HEK293 (cell line): ENCODE data around the gene TPM3.

Source experiments
- HIC1 ChIP-seq: fragments of 450-650 bp; formaldehyde crosslinking; IDR thresholded peaks from 2 replicates; pipeline ENCODE4 v1.5.1; 2016; ENCODE audit warnings: missing biosample characterization, missing genetic modification characterization
- IKZF3 ChIP-seq: fragments of 450-650 bp; IDR thresholded peaks from 2 replicates; pipeline ENCODE4 v1.5.0; 2018; ENCODE audit warnings: missing biosample characterization, mild to moderate bottlenecking, missing genetic modification characterization, moderate library complexity
- MZF1 ChIP-seq: fragments of 450-650 bp; formaldehyde crosslinking; IDR thresholded peaks from 2 replicates; pipeline ENCODE4 v1.5.1; 2017; ENCODE audit warnings: missing biosample characterization, missing genetic modification characterization, borderline replicate concordance
- PRDM1 ChIP-seq: fragments of 450-650 bp; formaldehyde crosslinking; IDR thresholded peaks from 2 replicates; pipeline ENCODE4; 2016; ENCODE audit warnings: missing biosample characterization, missing genetic modification characterization
- SETDB1 ChIP-seq: IDR thresholded peaks from one replicate; pipeline ENCODE4 v1.6.1; 2017; ENCODE audit warnings: mild to moderate bottlenecking, low read length, moderate library complexity, mixed read lengths; ENCODE audit not compliant: insufficient read length
- SP2 ChIP-seq: fragments of 450-650 bp; formaldehyde crosslinking; IDR thresholded peaks from 2 replicates; pipeline ENCODE4 v1.5.1; 2016; ENCODE audit warnings: missing biosample characterization, missing genetic modification characterization
- SP3 ChIP-seq: fragments of 450-650 bp; formaldehyde crosslinking; IDR thresholded peaks from 2 replicates; pipeline ENCODE4 v1.5.1; 2016; ENCODE audit warnings: missing biosample characterization, missing genetic modification characterization
- ZBTB21 ChIP-seq: fragments of 450-650 bp; formaldehyde crosslinking; IDR thresholded peaks from 2 replicates; pipeline ENCODE4 v1.5.1; 2017; ENCODE audit warnings: missing biosample characterization, missing genetic modification characterization
- ZBTB7A ChIP-seq: fragments of 450-650 bp; formaldehyde crosslinking; IDR thresholded peaks from 2 replicates; pipeline ENCODE4 v1.5.1; 2016; ENCODE audit warnings: low read depth, missing biosample characterization, missing genetic modification characterization
- ZIC2 ChIP-seq: fragments of 450-650 bp; formaldehyde crosslinking; IDR thresholded peaks from 2 replicates; pipeline ENCODE4 v1.5.1; 2016; ENCODE audit warnings: missing biosample characterization, missing genetic modification characterization
- ZNF140 ChIP-seq: fragments of 450-650 bp; formaldehyde crosslinking; IDR thresholded peaks from 2 replicates; pipeline ENCODE4 v1.5.1; 2016; ENCODE audit warnings: missing biosample characterization, missing genetic modification characterization
- ZNF146 ChIP-seq: fragments of 450-650 bp; formaldehyde crosslinking; IDR thresholded peaks from 2 replicates; pipeline ENCODE4 v1.5.1; 2016; ENCODE audit warnings: missing biosample characterization, missing genetic modification characterization
- ZNF155 ChIP-seq: fragments of 450-650 bp; formaldehyde crosslinking; IDR thresholded peaks from 2 replicates; pipeline ENCODE4 v1.5.1; 2016; ENCODE audit warnings: missing biosample characterization, missing genetic modification characterization
- ZNF157 ChIP-seq: fragments of 450-650 bp; formaldehyde crosslinking; IDR thresholded peaks from 2 replicates; pipeline ENCODE4 v1.5.1; 2016; ENCODE audit warnings: missing biosample characterization, missing genetic modification characterization
- ZNF16 ChIP-seq: fragments of 450-650 bp; formaldehyde crosslinking; IDR thresholded peaks from 2 replicates; pipeline ENCODE4 v1.5.1; 2016; ENCODE audit warnings: low read depth, missing biosample characterization, missing genetic modification characterization
- ZNF23 ChIP-seq: fragments of 450-650 bp; formaldehyde crosslinking; IDR thresholded peaks from 2 replicates; pipeline ENCODE4 v1.5.1; 2016; ENCODE audit warnings: missing biosample characterization, missing genetic modification characterization, borderline replicate concordance
- ZNF24 ChIP-seq: fragments of 450-650 bp; formaldehyde crosslinking; IDR thresholded peaks from 2 replicates; pipeline ENCODE4 v1.5.1; 2016; ENCODE audit warnings: missing biosample characterization, missing genetic modification characterization
- ZNF302 ChIP-seq: fragments of 450-650 bp; formaldehyde crosslinking; IDR thresholded peaks from 2 replicates; pipeline ENCODE4 v1.5.1; 2016; ENCODE audit warnings: missing biosample characterization, missing genetic modification characterization, low read depth
- ZNF311 ChIP-seq: fragments of 450-650 bp; formaldehyde crosslinking; IDR thresholded peaks from 2 replicates; pipeline ENCODE4 v1.5.1; 2017; ENCODE audit warnings: missing biosample characterization, missing genetic modification characterization, borderline replicate concordance
- ZNF544 ChIP-seq: fragments of 450-650 bp; formaldehyde crosslinking; IDR thresholded peaks from 2 replicates; pipeline ENCODE4 v1.5.0; 2017; ENCODE audit warnings: missing biosample characterization, missing genetic modification characterization
- ZNF600 ChIP-seq: fragments of 450-650 bp; formaldehyde crosslinking; IDR thresholded peaks from 2 replicates; pipeline ENCODE4 v1.5.1; 2016; ENCODE audit warnings: missing biosample characterization, missing genetic modification characterization
- ZNF610 ChIP-seq: fragments of 450-650 bp; formaldehyde crosslinking; IDR thresholded peaks from 2 replicates; pipeline ENCODE4 v1.5.1; 2016; ENCODE audit warnings: missing biosample characterization, missing genetic modification characterization, borderline replicate concordance
- ZNF76 ChIP-seq: fragments of 450-650 bp; formaldehyde crosslinking; IDR thresholded peaks from 2 replicates; pipeline ENCODE4; 2016; ENCODE audit warnings: low read depth, missing biosample characterization, missing genetic modification characterization, borderline replicate concordance
- ZSCAN30 ChIP-seq: fragments of 450-650 bp; IDR thresholded peaks from 2 replicates; pipeline ENCODE4 v1.5.1; 2018; ENCODE audit warnings: missing biosample characterization, mild to moderate bottlenecking, missing genetic modification characterization, moderate library complexity
- TF ChIP-seq, protein P1 (sequence below): fragments of 450-650 bp; formaldehyde crosslinking; IDR thresholded peaks from 2 replicates; pipeline ENCODE4 v1.5.1; 2016; ENCODE audit warnings: missing biosample characterization, missing genetic modification characterization
- TF ChIP-seq, protein P2 (sequence below): fragments of 450-650 bp; formaldehyde crosslinking; IDR thresholded peaks from 2 replicates; pipeline ENCODE4 v1.5.1; 2016; ENCODE audit warnings: missing biosample characterization, missing genetic modification characterization

TPM3 gene

GRCh38 chr1:154220071-154220969, 28.4 kb upstream of the TPM3 start, which contains the start of gene UBAP2L (continued):
- TF ChIP-seq IKZF3 (tag by site-specific recombination), result peak; percentile 94
- TF ChIP-seq ZIC2 (tag by site-specific recombination), result peak; percentile 46; the same call in 1 of the 2 replicates
- no peak for TF ChIP-seq ZNF302 (tag by site-specific recombination)
- peak; percentile 92 for TF ChIP-seq ZNF600 (tag by site-specific recombination)
- no peak for TF ChIP-seq HIC1 (tag by site-specific recombination)
- TF ChIP-seq ZNF76 (tag by site-specific recombination), result peak; percentile 87
- peak; percentile 73 for TF ChIP-seq PRDM1
- TF ChIP-seq ZNF24 (tag by site-specific recombination), result peak; percentile 31; the same call in 1 of the 2 replicates
- TF ChIP-seq ZNF610, result peak; percentile 90; the same call in 1 of the 2 replicates
- peak; percentile 31; the same call in 1 of the 2 replicates for TF ChIP-seq ZNF157 (tag by site-specific recombination)
- TF ChIP-seq ZNF16 (tag by site-specific recombination), result no peak
- 0 out of 2 replicates have a peak, but pooled peaks have one; percentile 53 for TF ChIP-seq ZBTB7A (tag by site-specific recombination)
- no peak for TF ChIP-seq MZF1 (tag by site-specific recombination)
- no peak for TF ChIP-seq ZNF155 (tag by site-specific recombination)
- no peak for TF ChIP-seq ZNF146 (tag by site-specific recombination)
- TF ChIP-seq, protein P1, sequence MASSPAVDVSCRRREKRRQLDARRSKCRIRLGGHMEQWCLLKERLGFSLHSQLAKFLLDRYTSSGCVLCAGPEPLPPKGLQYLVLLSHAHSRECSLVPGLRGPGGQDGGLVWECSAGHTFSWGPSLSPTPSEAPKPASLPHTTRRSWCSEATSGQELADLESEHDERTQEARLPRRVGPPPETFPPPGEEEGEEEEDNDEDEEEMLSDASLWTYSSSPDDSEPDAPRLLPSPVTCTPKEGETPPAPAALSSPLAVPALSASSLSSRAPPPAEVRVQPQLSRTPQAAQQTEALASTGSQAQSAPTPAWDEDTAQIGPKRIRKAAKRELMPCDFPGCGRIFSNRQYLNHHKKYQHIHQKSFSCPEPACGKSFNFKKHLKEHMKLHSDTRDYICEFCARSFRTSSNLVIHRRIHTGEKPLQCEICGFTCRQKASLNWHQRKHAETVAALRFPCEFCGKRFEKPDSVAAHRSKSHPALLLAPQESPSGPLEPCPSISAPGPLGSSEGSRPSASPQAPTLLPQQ (tag by site-specific recombination), result peak; percentile 55
- TF ChIP-seq ZNF140 (tag by site-specific recombination), result no peak
- no peak for TF ChIP-seq ZNF544 (tag by site-specific recombination)
- TF ChIP-seq SETDB1, result peak; percentile 25
- peak; percentile 92 for TF ChIP-seq SP2 (tag by site-specific recombination)
- no peak for TF ChIP-seq ZNF311 (tag by site-specific recombination)
- TF ChIP-seq ZBTB21 (tag by site-specific recombination), result peak; percentile 82
- TF ChIP-seq SP3, result peak; percentile 86
- no peak for TF ChIP-seq ZNF23
- 0 out of 2 replicates have a peak, but pooled peaks have one; percentile 28 for TF ChIP-seq ZSCAN30
- TF ChIP-seq, protein P2, sequence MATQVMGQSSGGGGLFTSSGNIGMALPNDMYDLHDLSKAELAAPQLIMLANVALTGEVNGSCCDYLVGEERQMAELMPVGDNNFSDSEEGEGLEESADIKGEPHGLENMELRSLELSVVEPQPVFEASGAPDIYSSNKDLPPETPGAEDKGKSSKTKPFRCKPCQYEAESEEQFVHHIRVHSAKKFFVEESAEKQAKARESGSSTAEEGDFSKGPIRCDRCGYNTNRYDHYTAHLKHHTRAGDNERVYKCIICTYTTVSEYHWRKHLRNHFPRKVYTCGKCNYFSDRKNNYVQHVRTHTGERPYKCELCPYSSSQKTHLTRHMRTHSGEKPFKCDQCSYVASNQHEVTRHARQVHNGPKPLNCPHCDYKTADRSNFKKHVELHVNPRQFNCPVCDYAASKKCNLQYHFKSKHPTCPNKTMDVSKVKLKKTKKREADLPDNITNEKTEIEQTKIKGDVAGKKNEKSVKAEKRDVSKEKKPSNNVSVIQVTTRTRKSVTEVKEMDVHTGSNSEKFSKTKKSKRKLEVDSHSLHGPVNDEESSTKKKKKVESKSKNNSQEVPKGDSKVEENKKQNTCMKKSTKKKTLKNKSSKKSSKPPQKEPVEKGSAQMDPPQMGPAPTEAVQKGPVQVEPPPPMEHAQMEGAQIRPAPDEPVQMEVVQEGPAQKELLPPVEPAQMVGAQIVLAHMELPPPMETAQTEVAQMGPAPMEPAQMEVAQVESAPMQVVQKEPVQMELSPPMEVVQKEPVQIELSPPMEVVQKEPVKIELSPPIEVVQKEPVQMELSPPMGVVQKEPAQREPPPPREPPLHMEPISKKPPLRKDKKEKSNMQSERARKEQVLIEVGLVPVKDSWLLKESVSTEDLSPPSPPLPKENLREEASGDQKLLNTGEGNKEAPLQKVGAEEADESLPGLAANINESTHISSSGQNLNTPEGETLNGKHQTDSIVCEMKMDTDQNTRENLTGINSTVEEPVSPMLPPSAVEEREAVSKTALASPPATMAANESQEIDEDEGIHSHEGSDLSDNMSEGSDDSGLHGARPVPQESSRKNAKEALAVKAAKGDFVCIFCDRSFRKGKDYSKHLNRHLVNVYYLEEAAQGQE, result peak; percentile 27; the same call in 1 of the 2 replicates
